Esophagus squamous epithelium (tissue), 4 donors: Measurements from ENCODE around the gene SNX32.

Source experiments
- POLR2A ChIP-seq, 4 donors: fragments of 450-650 bp; IDR thresholded peaks; one replicate each; pipeline ENCODE4 v1.6.1; 2017; ENCODE audit warnings: antibody characterized with exemption in 4 of 4, mild to moderate bottlenecking in 4 of 4, moderate library complexity in 3 of 4
- TF ChIP-seq, protein P1 (sequence below), 6 experiments: fragments of 450-650 bp in 4 of 6; fragments of 200-600 bp in 2 of 6; sonication (generic) in 2 of 6; IDR thresholded peaks; one replicate each; pipeline ENCODE4 v1.5.1; 2016 to 2019; ENCODE audit warnings: antibody characterized with exemption in 6 of 6, mild to moderate bottlenecking in 4 of 6, moderate library complexity in 4 of 6

DNA sequence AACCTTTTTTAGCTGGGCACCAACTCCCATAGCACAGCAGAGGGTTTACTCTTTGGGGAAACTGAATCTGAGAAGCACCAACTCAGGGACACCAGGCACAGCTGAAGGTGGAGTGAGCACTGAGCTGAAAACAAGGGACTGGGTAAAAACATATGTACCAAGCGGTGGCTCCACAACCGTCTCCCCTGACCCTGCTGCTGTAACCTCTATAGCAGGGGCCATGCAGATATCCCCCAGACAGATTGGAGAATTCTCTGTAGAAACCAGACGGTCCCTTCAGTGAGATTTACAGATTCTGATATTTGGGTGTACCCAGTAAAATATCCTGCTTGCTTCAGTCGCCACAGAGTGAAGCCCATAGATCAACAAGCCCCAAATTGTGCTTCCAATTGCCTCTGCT lies 4.3 kb upstream of the SNX32 start:
- TF ChIP-seq, protein P1, sequence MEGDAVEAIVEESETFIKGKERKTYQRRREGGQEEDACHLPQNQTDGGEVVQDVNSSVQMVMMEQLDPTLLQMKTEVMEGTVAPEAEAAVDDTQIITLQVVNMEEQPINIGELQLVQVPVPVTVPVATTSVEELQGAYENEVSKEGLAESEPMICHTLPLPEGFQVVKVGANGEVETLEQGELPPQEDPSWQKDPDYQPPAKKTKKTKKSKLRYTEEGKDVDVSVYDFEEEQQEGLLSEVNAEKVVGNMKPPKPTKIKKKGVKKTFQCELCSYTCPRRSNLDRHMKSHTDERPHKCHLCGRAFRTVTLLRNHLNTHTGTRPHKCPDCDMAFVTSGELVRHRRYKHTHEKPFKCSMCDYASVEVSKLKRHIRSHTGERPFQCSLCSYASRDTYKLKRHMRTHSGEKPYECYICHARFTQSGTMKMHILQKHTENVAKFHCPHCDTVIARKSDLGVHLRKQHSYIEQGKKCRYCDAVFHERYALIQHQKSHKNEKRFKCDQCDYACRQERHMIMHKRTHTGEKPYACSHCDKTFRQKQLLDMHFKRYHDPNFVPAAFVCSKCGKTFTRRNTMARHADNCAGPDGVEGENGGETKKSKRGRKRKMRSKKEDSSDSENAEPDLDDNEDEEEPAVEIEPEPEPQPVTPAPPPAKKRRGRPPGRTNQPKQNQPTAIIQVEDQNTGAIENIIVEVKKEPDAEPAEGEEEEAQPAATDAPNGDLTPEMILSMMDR (IDR thresholded peaks at IDR 0.05): no peak
- TF ChIP-seq POLR2A (IDR thresholded peaks at IDR 0.05): no peak
